ENCODE data around the gene EXD3. TPM values are rescaled to one million over a fixed set of nuclear protein-coding genes. Genes with fewer than 3 reads are reported as not detected.
"Not testable (repeated sequence)": the region's sequence is repeated elsewhere in the genome, so short reads cannot be mapped to it uniquely, and the experiment has no call there.

The EXD3 gene
- polyA plus RNA-seq, 2 of the 4 experiments (the other 2 are of a cell fraction): 3.4 to 4.5 TPM

DNA sequence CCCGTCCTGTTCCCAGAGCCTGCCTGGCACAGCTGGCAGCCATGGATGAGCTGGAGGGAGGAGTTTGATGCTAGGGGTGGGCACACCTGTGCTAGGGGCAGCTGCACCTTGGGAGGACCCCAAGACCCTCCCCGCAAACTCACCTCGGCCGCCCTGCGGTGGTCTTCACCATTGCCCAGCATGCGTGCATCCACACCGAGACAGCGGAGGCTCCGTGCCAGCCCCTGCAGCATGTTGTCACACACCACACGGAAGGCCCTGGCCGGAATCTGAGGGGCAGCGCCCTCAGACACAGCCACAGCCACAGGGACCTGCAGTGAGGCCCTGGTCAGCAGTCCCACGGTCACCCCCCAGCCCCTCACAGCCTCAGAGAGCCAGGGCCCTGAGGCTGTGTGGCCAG, 75.0 kb downstream of the EXD3 start:
- DNase-seq (ENCODE audit: low read depth in 1 of 2, low spot score in 1 of 2) (no peak), FAIRE-seq (no peak), ATAC-seq (no peak)
- H3K27ac ChIP-seq: no peak overlapping the region
- no peak overlapping the region for H3K4me2 ChIP-seq
- H3K4me1 ChIP-seq: no peaks in the 10 kb centered on the region
- POLR2A ChIA-PET: no interaction called here
- CTCF ChIA-PET: no interaction called here
- TF ChIP-seq RCOR1 (IDR thresholded peaks at IDR 0.05; ENCODE audit: low read depth, low read length) (no peak), BHLHE40 (IDR thresholded peaks at IDR 0.05; ENCODE audit: low read depth, low read length) (no peak), POLR2A (IDR thresholded peaks at IDR 0.05; ENCODE audit: low read length) (no peak)
- TF ChIP-seq, protein P1, sequence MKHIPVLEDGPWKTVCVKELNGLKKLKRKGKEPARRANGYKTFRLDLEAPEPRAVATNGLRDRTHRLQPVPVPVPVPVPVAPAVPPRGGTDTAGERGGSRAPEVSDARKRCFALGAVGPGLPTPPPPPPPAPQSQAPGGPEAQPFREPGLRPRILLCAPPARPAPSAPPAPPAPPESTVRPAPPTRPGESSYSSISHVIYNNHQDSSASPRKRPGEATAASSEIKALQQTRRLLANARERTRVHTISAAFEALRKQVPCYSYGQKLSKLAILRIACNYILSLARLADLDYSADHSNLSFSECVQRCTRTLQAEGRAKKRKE (CRISPR knock-in tag; IDR thresholded peaks at IDR 0.05; ENCODE audit: low read depth): no peak
- WGBS (ENCODE audit: missing lambda C conversion rate): 78% methylated on average over 6 of the region's 13 CpGs
- H3K9me3 ChIP-seq: peaks cover 18% of the 10 kb centered on the region
- no peak overlapping the region for H3K4me3 ChIP-seq

DNA sequence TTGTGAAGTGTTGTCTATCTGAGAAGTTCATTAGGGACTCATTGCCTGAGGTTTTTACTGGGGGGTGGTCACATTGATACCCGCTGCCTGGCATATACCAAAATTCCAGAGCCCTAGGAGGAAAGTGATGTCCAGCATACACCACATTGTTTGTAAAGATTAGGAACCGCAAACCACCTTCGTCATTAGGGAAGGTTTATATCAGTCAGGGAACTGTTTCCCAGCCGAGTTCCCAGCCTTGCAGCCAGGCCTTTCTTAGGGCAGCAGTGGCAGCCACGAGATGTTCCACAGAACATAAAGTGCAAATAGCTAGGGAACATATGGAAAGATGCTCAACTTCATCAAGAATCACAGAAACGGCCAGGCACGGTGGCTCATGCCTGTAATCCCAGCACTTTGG, 80.5 kb downstream of the EXD3 start:
- WGBS (ENCODE audit: missing lambda C conversion rate): 66% methylated on average over 7 of the region's 7 CpGs
- DNase-seq (ENCODE audit: low read depth in 1 of 2, low spot score in 1 of 2) (no peak), FAIRE-seq (no peak), ATAC-seq (no peak)
- ChIA-PET POLR2A (no interaction called here), CTCF (no interaction called here)
- Histone ChIP-seq H3K27ac (no peak overlapping the region), H3K9me3 (peaks cover 13% of the 10 kb centered on the region), H3K4me1 (no peaks in the 10 kb centered on the region), H3K4me3 (no peak overlapping the region), H3K4me2 (no peak overlapping the region)
- TF ChIP-seq HOXB5 (CRISPR knock-in tag; IDR thresholded peaks at IDR 0.05) (no peak), ZSCAN20 (CRISPR knock-in tag; IDR thresholded peaks at IDR 0.05) (no peak), BHLHE40 (IDR thresholded peaks at IDR 0.05; ENCODE audit: low read depth, low read length) (no peak), ESRRA (IDR thresholded peaks at IDR 0.05; ENCODE audit: borderline replicate concordance, low read length) (no peak), HOXB13 (CRISPR knock-in tag; IDR thresholded peaks at IDR 0.05; ENCODE audit: low read depth) (no peak), ZFP36 (IDR thresholded peaks at IDR 0.05; ENCODE audit: borderline replicate concordance, partially characterized antibody) (no peak), CHD2 (IDR thresholded peaks at IDR 0.05; ENCODE audit: low read length, partially characterized antibody) (no peak)
- TF ChIP-seq, protein P2, sequence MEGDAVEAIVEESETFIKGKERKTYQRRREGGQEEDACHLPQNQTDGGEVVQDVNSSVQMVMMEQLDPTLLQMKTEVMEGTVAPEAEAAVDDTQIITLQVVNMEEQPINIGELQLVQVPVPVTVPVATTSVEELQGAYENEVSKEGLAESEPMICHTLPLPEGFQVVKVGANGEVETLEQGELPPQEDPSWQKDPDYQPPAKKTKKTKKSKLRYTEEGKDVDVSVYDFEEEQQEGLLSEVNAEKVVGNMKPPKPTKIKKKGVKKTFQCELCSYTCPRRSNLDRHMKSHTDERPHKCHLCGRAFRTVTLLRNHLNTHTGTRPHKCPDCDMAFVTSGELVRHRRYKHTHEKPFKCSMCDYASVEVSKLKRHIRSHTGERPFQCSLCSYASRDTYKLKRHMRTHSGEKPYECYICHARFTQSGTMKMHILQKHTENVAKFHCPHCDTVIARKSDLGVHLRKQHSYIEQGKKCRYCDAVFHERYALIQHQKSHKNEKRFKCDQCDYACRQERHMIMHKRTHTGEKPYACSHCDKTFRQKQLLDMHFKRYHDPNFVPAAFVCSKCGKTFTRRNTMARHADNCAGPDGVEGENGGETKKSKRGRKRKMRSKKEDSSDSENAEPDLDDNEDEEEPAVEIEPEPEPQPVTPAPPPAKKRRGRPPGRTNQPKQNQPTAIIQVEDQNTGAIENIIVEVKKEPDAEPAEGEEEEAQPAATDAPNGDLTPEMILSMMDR (IDR thresholded peaks at IDR 0.05): no peak
- TF ChIP-seq, protein P3, sequence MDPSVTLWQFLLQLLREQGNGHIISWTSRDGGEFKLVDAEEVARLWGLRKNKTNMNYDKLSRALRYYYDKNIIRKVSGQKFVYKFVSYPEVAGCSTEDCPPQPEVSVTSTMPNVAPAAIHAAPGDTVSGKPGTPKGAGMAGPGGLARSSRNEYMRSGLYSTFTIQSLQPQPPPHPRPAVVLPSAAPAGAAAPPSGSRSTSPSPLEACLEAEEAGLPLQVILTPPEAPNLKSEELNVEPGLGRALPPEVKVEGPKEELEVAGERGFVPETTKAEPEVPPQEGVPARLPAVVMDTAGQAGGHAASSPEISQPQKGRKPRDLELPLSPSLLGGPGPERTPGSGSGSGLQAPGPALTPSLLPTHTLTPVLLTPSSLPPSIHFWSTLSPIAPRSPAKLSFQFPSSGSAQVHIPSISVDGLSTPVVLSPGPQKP (IDR thresholded peaks at IDR 0.05; ENCODE audit: low read depth, low read length): no peak
- TF ChIP-seq, protein P4, sequence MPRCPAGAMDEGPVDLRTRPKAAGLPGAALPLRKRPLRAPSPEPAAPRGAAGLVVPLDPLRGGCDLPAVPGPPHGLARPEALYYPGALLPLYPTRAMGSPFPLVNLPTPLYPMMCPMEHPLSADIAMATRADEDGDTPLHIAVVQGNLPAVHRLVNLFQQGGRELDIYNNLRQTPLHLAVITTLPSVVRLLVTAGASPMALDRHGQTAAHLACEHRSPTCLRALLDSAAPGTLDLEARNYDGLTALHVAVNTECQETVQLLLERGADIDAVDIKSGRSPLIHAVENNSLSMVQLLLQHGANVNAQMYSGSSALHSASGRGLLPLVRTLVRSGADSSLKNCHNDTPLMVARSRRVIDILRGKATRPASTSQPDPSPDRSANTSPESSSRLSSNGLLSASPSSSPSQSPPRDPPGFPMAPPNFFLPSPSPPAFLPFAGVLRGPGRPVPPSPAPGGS (IDR thresholded peaks at IDR 0.05): no peak
- TF ChIP-seq, protein P5, sequence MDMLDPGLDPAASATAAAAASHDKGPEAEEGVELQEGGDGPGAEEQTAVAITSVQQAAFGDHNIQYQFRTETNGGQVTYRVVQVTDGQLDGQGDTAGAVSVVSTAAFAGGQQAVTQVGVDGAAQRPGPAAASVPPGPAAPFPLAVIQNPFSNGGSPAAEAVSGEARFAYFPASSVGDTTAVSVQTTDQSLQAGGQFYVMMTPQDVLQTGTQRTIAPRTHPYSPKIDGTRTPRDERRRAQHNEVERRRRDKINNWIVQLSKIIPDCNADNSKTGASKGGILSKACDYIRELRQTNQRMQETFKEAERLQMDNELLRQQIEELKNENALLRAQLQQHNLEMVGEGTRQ (IDR thresholded peaks at IDR 0.05): no peak

DNA sequence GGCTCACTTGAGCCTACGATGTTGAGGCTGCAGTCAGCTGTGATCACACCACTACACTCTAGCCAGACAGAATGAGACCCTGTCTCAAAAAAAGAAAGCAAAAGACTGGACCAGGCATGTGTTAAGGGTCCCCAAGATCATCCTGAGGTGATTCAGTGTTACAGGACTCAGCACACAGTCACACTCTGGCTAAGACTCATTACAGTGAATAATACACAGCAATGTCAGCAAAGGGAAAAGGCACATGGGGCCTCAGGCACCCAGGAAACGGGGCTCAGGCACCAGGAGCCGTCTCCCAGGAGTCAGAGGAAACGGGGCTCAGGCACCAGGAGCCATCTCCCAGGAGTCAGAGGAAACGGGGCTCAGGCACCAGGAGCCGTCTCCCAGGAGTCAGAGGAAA, 81.7 kb downstream of the EXD3 start:
- Histone ChIP-seq H3K4me3 (no peak overlapping the region), H3K27ac (no peak overlapping the region), H3K9me3 (peaks cover 9% of the 10 kb centered on the region; the same call in 2 of the 3 replicates), H3K4me1 (no peaks in the 10 kb centered on the region), H3K4me2 (no peak overlapping the region)
- FAIRE-seq (no peak), DNase-seq (ENCODE audit: low read depth in 1 of 2, low spot score in 1 of 2) (no peak), ATAC-seq (no peak; a peak in 1 of 6 replicates)
- WGBS (ENCODE audit: missing lambda C conversion rate): 7% methylated on average over 3 of the region's 6 CpGs
- ChIA-PET CTCF (no interaction called here), POLR2A (no interaction called here)
- TF ChIP-seq CBX2 (IDR thresholded peaks at IDR 0.05; ENCODE audit: borderline replicate concordance, low read depth): no peak
- no peak for TF ChIP-seq MAFK (IDR thresholded peaks at IDR 0.05; ENCODE audit: partially characterized antibody)
- TF ChIP-seq KDM1A (IDR thresholded peaks at IDR 0.05; ENCODE audit: low read depth): no peak
- TF ChIP-seq ZNF302 (CRISPR knock-in tag; IDR thresholded peaks at IDR 0.05): no peak
- TF ChIP-seq TP53 (CRISPR knock-in tag; IDR thresholded peaks at IDR 0.05): no peak
- TF ChIP-seq, protein P6, sequence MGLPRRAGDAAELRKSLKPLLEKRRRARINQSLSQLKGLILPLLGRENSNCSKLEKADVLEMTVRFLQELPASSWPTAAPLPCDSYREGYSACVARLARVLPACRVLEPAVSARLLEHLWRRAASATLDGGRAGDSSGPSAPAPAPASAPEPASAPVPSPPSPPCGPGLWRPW (IDR thresholded peaks at IDR 0.05): no peak
- TF ChIP-seq EHMT2 (IDR thresholded peaks at IDR 0.05; ENCODE audit: low read depth): no peak
- TF ChIP-seq MAZ (IDR thresholded peaks at IDR 0.05; ENCODE audit: borderline replicate concordance, low read depth, low read length): no peak
- TF ChIP-seq, protein P7, sequence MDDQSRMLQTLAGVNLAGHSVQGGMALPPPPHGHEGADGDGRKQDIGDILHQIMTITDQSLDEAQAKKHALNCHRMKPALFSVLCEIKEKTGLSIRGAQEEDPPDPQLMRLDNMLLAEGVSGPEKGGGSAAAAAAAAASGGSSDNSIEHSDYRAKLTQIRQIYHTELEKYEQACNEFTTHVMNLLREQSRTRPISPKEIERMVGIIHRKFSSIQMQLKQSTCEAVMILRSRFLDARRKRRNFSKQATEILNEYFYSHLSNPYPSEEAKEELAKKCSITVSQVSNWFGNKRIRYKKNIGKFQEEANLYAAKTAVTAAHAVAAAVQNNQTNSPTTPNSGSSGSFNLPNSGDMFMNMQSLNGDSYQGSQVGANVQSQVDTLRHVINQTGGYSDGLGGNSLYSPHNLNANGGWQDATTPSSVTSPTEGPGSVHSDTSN (IDR thresholded peaks at IDR 0.05): no peak
- TF ChIP-seq, protein P1 (CRISPR knock-in tag; IDR thresholded peaks at IDR 0.05; ENCODE audit: low read depth): no peak

DNA sequence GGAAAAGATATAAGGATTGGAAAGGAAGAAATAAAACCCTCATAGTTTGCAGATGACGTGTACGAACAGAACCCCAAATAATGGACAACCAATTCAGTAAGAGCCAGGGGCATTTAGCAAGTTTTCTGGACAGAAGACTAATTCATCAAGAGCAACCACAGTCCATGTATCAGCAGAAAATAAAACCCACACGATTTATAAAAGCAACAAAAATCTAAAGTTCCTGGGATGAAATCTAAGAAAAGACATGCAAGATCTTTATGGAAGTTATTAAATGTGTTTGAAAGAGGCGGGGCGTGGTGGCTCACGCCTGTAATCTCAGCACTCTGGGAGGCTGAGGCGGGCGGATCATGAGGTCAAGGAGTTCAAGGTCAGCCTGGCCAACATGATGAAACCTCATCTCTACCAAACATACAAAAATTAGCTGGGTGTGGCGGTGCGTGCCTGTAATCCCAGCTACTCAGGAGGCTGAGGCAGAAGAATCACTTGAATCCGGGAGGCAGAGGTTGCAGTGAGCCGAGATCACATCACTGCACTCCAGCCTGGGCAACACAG, 83.0 kb downstream of the EXD3 start:
- H3K27ac ChIP-seq; H3K4me1 ChIP-seq; H3K4me2 ChIP-seq; CTCF ChIA-PET; FAIRE-seq; H3K4me3 ChIP-seq; POLR2A ChIA-PET; DNase-seq (ENCODE audit: low read depth in 1 of 2, low spot score in 1 of 2); ATAC-seq: not testable (repeated sequence)
- 58% methylated on average over 12 of the region's 12 CpGs for WGBS (ENCODE audit: missing lambda C conversion rate)
- peaks cover 16% of the 10 kb centered on the region; the same call in 2 of the 3 replicates for H3K9me3 ChIP-seq
